HT-29 (cell line): ENCODE measurements around the gene GAK. TPM values are rescaled to one million over a fixed set of nuclear protein-coding genes. Genes with fewer than 3 reads are reported as not detected.
"Not testable (repeated sequence)": the region's sequence is repeated elsewhere in the genome, so short reads cannot be mapped to it uniquely, and the experiment has no call there.

Source experiments
- DNase-seq: peaks from one replicate; pipeline ENCODE4 v3.0.0-alpha.2; 2015; ENCODE audit warnings: low spot score
- total RNA-seq: library from RNA; depleted of rRNA; stranded (reverse); fragments of >200 nt; shearing (Covaris generic); gene quantifications from 2 replicates; pipeline ENCODE4 v1.2.3, GENCODE V29; 2014

The GAK gene
- total RNA-seq, 1 experiment from 2014 or later: 308 TPM

- peak; percentile 61 for DNase-seq
These were observed 5.6 kb downstream of the GAK start for GRCh38 chr4:926538-926937.

- no peak for DNase-seq
These were observed 6.2 kb downstream of the GAK start for GRCh38 chr4:925771-926500.

- DNase-seq: no peak
These were observed 6.9 kb downstream of the GAK start for GRCh38 chr4:925171-925570.

- no peak for DNase-seq
These were observed 7.7 kb downstream of the GAK start for GRCh38 chr4:924107-925096.

- DNase-seq: no peak
These were observed 10.2 kb downstream of the GAK start for GRCh38 chr4:921830-922331.

GRCh38 chr4:919004-919680, 13.0 kb downstream of the GAK start:
- not testable (repeated sequence) for DNase-seq

GRCh38 chr4:918591-918990, 13.5 kb downstream of the GAK start:
- not testable (repeated sequence) for DNase-seq

GRCh38 chr4:917992-918391, 14.1 kb downstream of the GAK start:
- no peak for DNase-seq

- DNase-seq: no peak
These were observed 14.7 kb downstream of the GAK start for GRCh38 chr4:917466-917865.

- DNase-seq: no peak
These were observed 16.5 kb downstream of the GAK start for GRCh38 chr4:915595-915994.

- DNase-seq: no peak
These were observed 17.1 kb downstream of the GAK start for GRCh38 chr4:915041-915474.

- DNase-seq: no peak
These were observed 17.6 kb downstream of the GAK start for GRCh38 chr4:914531-914930.

- no peak for DNase-seq
These were observed 18.9 kb downstream of the GAK start for GRCh38 chr4:913280-913618.

GRCh38 chr4:912548-913279, 19.4 kb downstream of the GAK start:
- DNase-seq: peak; percentile 54

- DNase-seq: peak; percentile 21
These were observed 20.1 kb downstream of the GAK start for GRCh38 chr4:911871-912490.

GRCh38 chr4:911221-911751, 20.8 kb downstream of the GAK start:
- DNase-seq: no peak

GRCh38 chr4:910366-911091, 21.6 kb downstream of the GAK start:
- DNase-seq: no peak

GRCh38 chr4:909821-910220, 22.3 kb downstream of the GAK start:
- DNase-seq: no peak

- no peak for DNase-seq
These were observed 23.0 kb downstream of the GAK start for GRCh38 chr4:909131-909571.
